GM19463 (cell line): ENCODE results near the gene FKBP2.
A peak's percentile ranks its signal among the peaks of the same experiment; 100 is the strongest.

ENCODE experiments used
- ATAC-seq: cut with Tn5 transposase; IDR thresholded peaks from one replicate; pipeline ENCODE4 v1.9.1; 2021; ENCODE audit warnings: mild to moderate bottlenecking, moderate library complexity; ENCODE audit not compliant: unreplicated experiment

The FKBP2 gene

GRCh38 chr11:64240435-64241240 lies at the start of gene FKBP2:
Gene FKBP2, plus strand, starts transcription at chr11:64241095. Its CDS starts 1,293 bp downstream, at chr11:64242388.
- ATAC-seq: peak; percentile 38

- no peak for ATAC-seq
These were observed 48.5 kb upstream of the FKBP2 start for GRCh38 chr11:64192434-64192833.

- ATAC-seq: no peak
These were observed 44.3 kb upstream of the FKBP2 start for GRCh38 chr11:64196626-64197025.

GRCh38 chr11:64198511-64198910 lies 42.4 kb upstream of the FKBP2 start:
- ATAC-seq: no peak

GRCh38 chr11:64201543-64201942 lies 39.4 kb upstream of the FKBP2 start:
- no peak for ATAC-seq

- no peak for ATAC-seq
These were observed 37.9 kb upstream of the FKBP2 start for GRCh38 chr11:64202992-64203391.

- ATAC-seq: no peak
These were observed 37.3 kb upstream of the FKBP2 start for GRCh38 chr11:64203421-64204079.

- ATAC-seq: no peak
These were observed 36.8 kb upstream of the FKBP2 start for GRCh38 chr11:64204080-64204440.

GRCh38 chr11:64204464-64204989 lies 36.4 kb upstream of the FKBP2 start:
- ATAC-seq: no peak

- peak; percentile 48 for ATAC-seq
These were observed 34.2 kb upstream of the FKBP2 start, which contains the start of gene FERMT3 for GRCh38 chr11:64206457-64207255. Gene FERMT3, plus strand, starts transcription at chr11:64206721. Its CDS starts 644 bp downstream, at chr11:64207365.

GRCh38 chr11:64207256-64208085 lies 33.4 kb upstream of the FKBP2 start:
- ATAC-seq: peak; percentile 64

- ATAC-seq: no peak
These were observed 32.7 kb upstream of the FKBP2 start for GRCh38 chr11:64208086-64208795.

- ATAC-seq: no peak
These were observed 31.9 kb upstream of the FKBP2 start for GRCh38 chr11:64208796-64209562.

- no peak for ATAC-seq
These were observed 31.4 kb upstream of the FKBP2 start for GRCh38 chr11:64209563-64209843.

GRCh38 chr11:64210301-64211020 lies 30.4 kb upstream of the FKBP2 start:
- no peak for ATAC-seq

- no peak for ATAC-seq
These were observed 29.6 kb upstream of the FKBP2 start for GRCh38 chr11:64211181-64211872.

GRCh38 chr11:64216879-64217278 lies 24.0 kb upstream of the FKBP2 start:
- ATAC-seq: no peak
